GM06990 (cell line): ENCODE results near the gene HSD17B10.

Source experiments
- DNase-seq: peaks from one replicate; pipeline ENCODE4 v3.0.0-alpha.2; 2011; ENCODE audit not compliant: insufficient read length; ENCODE audit errors: extremely low read depth
- H3K27me3 ChIP-seq: replicated peaks from 2 replicates; pipeline ENCODE4 v1.6.0; 2011; ENCODE audit warnings: low read length; ENCODE audit not compliant: control insufficient read depth, insufficient read depth
- H3K36me3 ChIP-seq: 2 replicates; pipeline ENCODE4 v1.5.1; 2011; ENCODE audit warnings: low read length; ENCODE audit not compliant: control insufficient read depth, insufficient read depth
- H3K4me3 ChIP-seq: replicated peaks from 2 replicates; pipeline ENCODE4 v1.5.1; 2011; ENCODE audit warnings: low read depth, mild to moderate bottlenecking, control low read depth, low read length
- CTCF ChIP-seq: IDR thresholded peaks from 2 replicates; pipeline ENCODE4 v1.5.1; 2011; ENCODE audit warnings: low read length, control low read depth, mild to moderate bottlenecking, inconsistent platforms; ENCODE audit not compliant: insufficient read depth, poor library complexity, severe bottlenecking

HSD17B10 gene

GRCh38 chrX:53452812-53453211, 18.6 kb upstream of the HSD17B10 start:
- DNase-seq = no peak
- Histone ChIP-seq H3K4me3 (no peak overlapping the region), H3K27me3 (no peaks in the 10 kb centered on the region), H3K36me3 (no peaks in the 10 kb centered on the region)
- no peak for TF ChIP-seq CTCF

GRCh38 chrX:53449632-53450031, 15.5 kb upstream of the HSD17B10 start:
- H3K27me3 ChIP-seq = no peaks in the 10 kb centered on the region
- TF ChIP-seq CTCF = no peak
- DNase-seq = no peak

GRCh38 chrX:53447441-53447840, 13.3 kb upstream of the HSD17B10 start:
- H3K36me3 ChIP-seq = no peaks in the 10 kb centered on the region
- no peak for DNase-seq
- no peak for TF ChIP-seq CTCF
- H3K27me3 ChIP-seq = no peaks in the 10 kb centered on the region
- H3K4me3 ChIP-seq = no peak overlapping the region

More at GRCh38 chrX:53449632-53450031, 15.5 kb upstream of the HSD17B10 start:
- Histone ChIP-seq H3K36me3 (no peaks in the 10 kb centered on the region), H3K4me3 (no peak overlapping the region)

- no peak for DNase-seq
- TF ChIP-seq CTCF = peak; percentile 76
- no peaks in the 10 kb centered on the region for H3K36me3 ChIP-seq
- no peak overlapping the region for H3K4me3 ChIP-seq
- H3K27me3 ChIP-seq = no peaks in the 10 kb centered on the region
These were observed 11.8 kb upstream of the HSD17B10 start for GRCh38 chrX:53445977-53446376.

- no peak for TF ChIP-seq CTCF
- no peaks in the 10 kb centered on the region for H3K36me3 ChIP-seq
- H3K27me3 ChIP-seq = no peaks in the 10 kb centered on the region
- no peak for DNase-seq
- H3K4me3 ChIP-seq = peak overlapping the region; percentile 59; the same call in 1 of the 2 replicates
These were observed 8.1 kb upstream of the HSD17B10 start for GRCh38 chrX:53442322-53442631.
